HG02588 (cell line): ENCODE data around the gene SNX25.
A peak's percentile ranks its signal among the peaks of the same experiment; 100 is the strongest.
"Not testable (repeated sequence)": the region's sequence is repeated elsewhere in the genome, so short reads cannot be mapped to it uniquely, and the experiment has no call there.

Experiments
- ATAC-seq: cut with Tn5 transposase; IDR thresholded peaks from one replicate; pipeline ENCODE4 v1.9.1; 2021; ENCODE audit warnings: mild to moderate bottlenecking, moderate library complexity; ENCODE audit not compliant: unreplicated experiment

The SNX25 gene

GRCh38 chr4:185257694-185258093, 48.3 kb downstream of the SNX25 start:
- no peak for ATAC-seq

GRCh38 chr4:185258741-185259140, 49.3 kb downstream of the SNX25 start:
- ATAC-seq: not testable (repeated sequence)

GRCh38 chr4:185259719-185260118, 50.3 kb downstream of the SNX25 start:
- ATAC-seq: no peak

- ATAC-seq: no peak
These were observed 52.5 kb downstream of the SNX25 start for GRCh38 chr4:185261946-185262345.

- ATAC-seq: no peak
These were observed 54.0 kb downstream of the SNX25 start for GRCh38 chr4:185263419-185263818.

- peak; percentile 73 for ATAC-seq
These were observed 56.5 kb downstream of the SNX25 start for GRCh38 chr4:185265942-185266341.

GRCh38 chr4:185269286-185269685, 59.9 kb downstream of the SNX25 start:
- no peak for ATAC-seq

- no peak for ATAC-seq
These were observed 60.6 kb downstream of the SNX25 start for GRCh38 chr4:185270037-185270436.

GRCh38 chr4:185270885-185271284, 61.5 kb downstream of the SNX25 start:
- ATAC-seq: no peak

GRCh38 chr4:185272245-185272644, 62.8 kb downstream of the SNX25 start:
- ATAC-seq: no peak

GRCh38 chr4:185275501-185275900, 66.1 kb downstream of the SNX25 start:
- no peak for ATAC-seq

GRCh38 chr4:185276036-185276435, 66.6 kb downstream of the SNX25 start:
- ATAC-seq: no peak

GRCh38 chr4:185278716-185279115, 69.3 kb downstream of the SNX25 start:
- ATAC-seq: no peak

GRCh38 chr4:185280608-185281007, 71.2 kb downstream of the SNX25 start:
- no peak for ATAC-seq

- no peak for ATAC-seq
These were observed 73.6 kb downstream of the SNX25 start for GRCh38 chr4:185282968-185283367.

GRCh38 chr4:185283723-185284122, 74.3 kb downstream of the SNX25 start:
- ATAC-seq: no peak

GRCh38 chr4:185285632-185286393, 76.4 kb downstream of the SNX25 start:
- ATAC-seq: no peak

- no peak for ATAC-seq
These were observed 77.2 kb downstream of the SNX25 start for GRCh38 chr4:185286571-185286970.

GRCh38 chr4:185287031-185287430, 77.6 kb downstream of the SNX25 start:
- no peak for ATAC-seq

- no peak for ATAC-seq
These were observed 80.7 kb downstream of the SNX25 start for GRCh38 chr4:185290018-185290607.

- ATAC-seq: no peak
These were observed 81.3 kb downstream of the SNX25 start for GRCh38 chr4:185290656-185291055.

- no peak for ATAC-seq
These were observed 83.8 kb downstream of the SNX25 start for GRCh38 chr4:185293202-185293601.
